HepG2 (cell line): ENCODE data around the gene RCC1. TPM values are rescaled to one million over a fixed set of nuclear protein-coding genes. Genes with fewer than 3 reads are reported as not detected.

Source experiments
- ATF7-NPFF ChIP-seq: sonication (generic); formaldehyde crosslinking; IDR thresholded peaks from 2 replicates; pipeline ENCODE4 v1.8.1; 2023; ENCODE audit warnings: mild to moderate bottlenecking, low read depth, missing genetic modification reagents, moderate library complexity
- BRD4 ChIP-seq: sonication (generic); formaldehyde crosslinking; IDR thresholded peaks from 2 replicates; pipeline ENCODE4 v1.4.0; 2020; ENCODE audit warnings: missing genetic modification reagents
- GATA4 ChIP-seq: sonication (generic); IDR thresholded peaks from 2 replicates; pipeline ENCODE4 v1.6.1; 2016; ENCODE audit warnings: antibody characterized with exemption, low read depth, borderline replicate concordance
- MBD4 ChIP-seq: IDR thresholded peaks from 2 replicates; pipeline ENCODE4 v1.6.1; 2012; ENCODE audit warnings: low read length, inconsistent platforms, borderline replicate concordance
- NRL ChIP-seq: sonication (generic); formaldehyde crosslinking; IDR thresholded peaks from 2 replicates; pipeline ENCODE4 v1.5.0; 2020; ENCODE audit warnings: missing genetic modification reagents, mild to moderate bottlenecking, moderate library complexity, borderline replicate concordance
- POLR2AphosphoS2 ChIP-seq: IDR thresholded peaks from 2 replicates; pipeline ENCODE4 v1.6.1; 2011; ENCODE audit warnings: low read depth, low read length, improper control_type of control experiment
- SNAPC5 ChIP-seq: sonication (generic); formaldehyde crosslinking; IDR thresholded peaks from 2 replicates; pipeline ENCODE4 v1.8.1; 2023; ENCODE audit warnings: mild to moderate bottlenecking, missing genetic modification reagents, borderline replicate concordance
- ZFP62 ChIP-seq: sonication (generic); formaldehyde crosslinking; IDR thresholded peaks from 2 replicates; pipeline ENCODE4 v1.4.0; 2020; ENCODE audit warnings: missing genetic modification reagents
- ZMYM2 ChIP-seq: sonication (generic); formaldehyde crosslinking; IDR thresholded peaks from 2 replicates; pipeline ENCODE4 v1.8.0; 2022; ENCODE audit warnings: mild to moderate bottlenecking, missing genetic modification reagents
- ZNF354B ChIP-seq: sonication (generic); formaldehyde crosslinking; IDR thresholded peaks from 2 replicates; pipeline ENCODE4 v1.8.0; 2022; ENCODE audit warnings: mild to moderate bottlenecking, missing genetic modification reagents
- ZNF367 ChIP-seq: sonication (generic); formaldehyde crosslinking; IDR thresholded peaks from 2 replicates; pipeline ENCODE4 v1.4.0; 2020; ENCODE audit warnings: missing genetic modification reagents, borderline replicate concordance
- ZNF414 ChIP-seq: sonication (generic); formaldehyde crosslinking; IDR thresholded peaks from 2 replicates; pipeline ENCODE4 v1.5.0; 2020; ENCODE audit warnings: missing genetic modification reagents
- ZNF850 ChIP-seq: sonication (generic); formaldehyde crosslinking; conservative IDR thresholded peaks from 2 replicates; pipeline ENCODE4 v1.9.0; 2021; ENCODE audit warnings: mild to moderate bottlenecking, missing genetic modification reagents
- polyA plus RNA-seq, 8 experiments: library from polyadenylated mRNA; depleted of rRNA in 3 of 8; stranded (reverse) in 7 of 8; unstranded in 1 of 8; fragments of >200 nt; fragmentation: Illumina TruSeq in 4 of 8; extraction: Trizol in 4 of 8; gene quantifications; 2 replicates each; pipeline versions ENCODE4 v1.2.1 to v1.2.3, GENCODE V29; 2011 to 2016; ENCODE audit warnings: low read depth in 4 of 8, missing spikeins in 1 of 8, mixed read lengths in 1 of 8; ENCODE audit not compliant: insufficient read depth in 1 of 8
- total RNA-seq, 5 experiments: library from RNA; depleted of rRNA; stranded (reverse); fragments of >200 nt; fragmentation: Illumina TruSeq; extraction: Trizol; gene quantifications; 2 replicates each; pipeline ENCODE4 v1.2.3, GENCODE V29; 2016; ENCODE audit warnings: low read depth in 1 of 5
- TF ChIP-seq, protein P1 (sequence below): IDR thresholded peaks from 2 replicates; pipeline ENCODE4 v1.6.1; 2016; ENCODE audit warnings: low read depth, borderline replicate concordance
- TF ChIP-seq, protein P2 (sequence below): sonication (generic); formaldehyde crosslinking; IDR thresholded peaks from 2 replicates; pipeline ENCODE4 v1.5.0; 2020; ENCODE audit warnings: mild to moderate bottlenecking, missing genetic modification reagents, moderate library complexity
- TF ChIP-seq, protein P3 (sequence below): sonication (generic); formaldehyde crosslinking; IDR thresholded peaks from 2 replicates; pipeline ENCODE4 v1.4.0; 2020; ENCODE audit warnings: missing genetic modification reagents
- TF ChIP-seq, protein P4 (sequence below): sonication (generic); formaldehyde crosslinking; IDR thresholded peaks from 2 replicates; pipeline ENCODE4 v1.5.1; 2020; ENCODE audit warnings: mild to moderate bottlenecking, missing genetic modification reagents
- TF ChIP-seq, protein P5 (sequence below): sonication (generic); formaldehyde crosslinking; IDR thresholded peaks from 2 replicates; pipeline ENCODE4 v1.5.0; 2020; ENCODE audit warnings: missing genetic modification reagents, mild to moderate bottlenecking, borderline replicate concordance

RCC1 gene
- total and polyA plus RNA-seq, 2 of the 13 experiments (the other 11 are each of a cell fraction or from before 2014, with no cell fraction given), result 47.2 to 80.8 TPM

DNA sequence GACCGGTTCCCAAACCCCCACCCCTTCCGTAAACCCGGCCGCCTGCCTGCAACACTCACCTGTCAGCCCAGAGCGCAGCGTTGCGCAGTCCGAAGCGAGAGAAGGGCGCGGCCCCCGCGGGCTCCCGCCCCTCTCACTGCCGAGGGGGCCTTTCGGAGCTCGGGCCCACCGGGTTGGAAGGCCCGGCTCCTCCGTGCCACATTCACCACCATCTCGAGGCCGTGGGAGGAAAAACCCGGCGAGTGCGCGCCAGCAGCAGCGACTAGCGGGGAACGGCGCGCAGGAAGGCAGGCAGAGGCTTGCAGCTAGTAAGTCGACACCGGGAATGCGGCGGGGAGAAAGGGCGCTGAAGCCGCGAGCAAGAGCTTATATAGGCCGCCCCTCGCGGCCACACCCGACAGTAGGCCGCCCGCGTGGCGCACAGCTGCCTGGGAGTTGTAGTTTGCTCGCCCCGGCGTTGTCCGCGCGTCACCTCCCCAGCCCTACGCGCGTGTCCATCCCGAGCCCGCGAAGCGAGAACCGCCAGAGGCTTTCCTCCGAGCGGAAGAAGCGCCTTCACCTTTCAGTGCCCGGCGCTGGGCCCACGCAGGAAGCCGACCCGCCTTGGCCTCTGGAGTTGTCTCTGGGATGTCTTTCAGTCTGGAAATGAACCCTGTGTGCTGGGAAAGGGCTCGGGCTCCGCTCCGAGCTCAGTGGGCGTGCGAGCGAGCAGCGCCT, 75.8 kb downstream of the RCC1 start (continued):
- TF ChIP-seq ZNF850 (CRISPR knock-in tag), result no peak
- TF ChIP-seq, protein P1, sequence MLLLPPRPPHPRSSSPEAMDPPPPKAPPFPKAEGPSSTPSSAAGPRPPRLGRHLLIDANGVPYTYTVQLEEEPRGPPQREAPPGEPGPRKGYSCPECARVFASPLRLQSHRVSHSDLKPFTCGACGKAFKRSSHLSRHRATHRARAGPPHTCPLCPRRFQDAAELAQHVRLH, result peak; percentile 93
- peak; percentile 83 for TF ChIP-seq ATF7-NPFF (CRISPR knock-in tag)
- TF ChIP-seq SNAPC5 (CRISPR knock-in tag), result peak; percentile 67; the same call in 1 of the 2 replicates
- no peak for TF ChIP-seq ZMYM2 (CRISPR knock-in tag)
- TF ChIP-seq, protein P2, sequence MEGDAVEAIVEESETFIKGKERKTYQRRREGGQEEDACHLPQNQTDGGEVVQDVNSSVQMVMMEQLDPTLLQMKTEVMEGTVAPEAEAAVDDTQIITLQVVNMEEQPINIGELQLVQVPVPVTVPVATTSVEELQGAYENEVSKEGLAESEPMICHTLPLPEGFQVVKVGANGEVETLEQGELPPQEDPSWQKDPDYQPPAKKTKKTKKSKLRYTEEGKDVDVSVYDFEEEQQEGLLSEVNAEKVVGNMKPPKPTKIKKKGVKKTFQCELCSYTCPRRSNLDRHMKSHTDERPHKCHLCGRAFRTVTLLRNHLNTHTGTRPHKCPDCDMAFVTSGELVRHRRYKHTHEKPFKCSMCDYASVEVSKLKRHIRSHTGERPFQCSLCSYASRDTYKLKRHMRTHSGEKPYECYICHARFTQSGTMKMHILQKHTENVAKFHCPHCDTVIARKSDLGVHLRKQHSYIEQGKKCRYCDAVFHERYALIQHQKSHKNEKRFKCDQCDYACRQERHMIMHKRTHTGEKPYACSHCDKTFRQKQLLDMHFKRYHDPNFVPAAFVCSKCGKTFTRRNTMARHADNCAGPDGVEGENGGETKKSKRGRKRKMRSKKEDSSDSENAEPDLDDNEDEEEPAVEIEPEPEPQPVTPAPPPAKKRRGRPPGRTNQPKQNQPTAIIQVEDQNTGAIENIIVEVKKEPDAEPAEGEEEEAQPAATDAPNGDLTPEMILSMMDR (CRISPR knock-in tag), result peak; percentile 23
- TF ChIP-seq NRL (CRISPR knock-in tag), result peak; percentile 89
- TF ChIP-seq, protein P3, sequence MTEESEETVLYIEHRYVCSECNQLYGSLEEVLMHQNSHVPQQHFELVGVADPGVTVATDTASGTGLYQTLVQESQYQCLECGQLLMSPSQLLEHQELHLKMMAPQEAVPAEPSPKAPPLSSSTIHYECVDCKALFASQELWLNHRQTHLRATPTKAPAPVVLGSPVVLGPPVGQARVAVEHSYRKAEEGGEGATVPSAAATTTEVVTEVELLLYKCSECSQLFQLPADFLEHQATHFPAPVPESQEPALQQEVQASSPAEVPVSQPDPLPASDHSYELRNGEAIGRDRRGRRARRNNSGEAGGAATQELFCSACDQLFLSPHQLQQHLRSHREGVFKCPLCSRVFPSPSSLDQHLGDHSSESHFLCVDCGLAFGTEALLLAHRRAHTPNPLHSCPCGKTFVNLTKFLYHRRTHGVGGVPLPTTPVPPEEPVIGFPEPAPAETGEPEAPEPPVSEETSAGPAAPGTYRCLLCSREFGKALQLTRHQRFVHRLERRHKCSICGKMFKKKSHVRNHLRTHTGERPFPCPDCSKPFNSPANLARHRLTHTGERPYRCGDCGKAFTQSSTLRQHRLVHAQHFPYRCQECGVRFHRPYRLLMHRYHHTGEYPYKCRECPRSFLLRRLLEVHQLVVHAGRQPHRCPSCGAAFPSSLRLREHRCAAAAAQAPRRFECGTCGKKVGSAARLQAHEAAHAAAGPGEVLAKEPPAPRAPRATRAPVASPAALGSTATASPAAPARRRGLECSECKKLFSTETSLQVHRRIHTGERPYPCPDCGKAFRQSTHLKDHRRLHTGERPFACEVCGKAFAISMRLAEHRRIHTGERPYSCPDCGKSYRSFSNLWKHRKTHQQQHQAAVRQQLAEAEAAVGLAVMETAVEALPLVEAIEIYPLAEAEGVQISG (CRISPR knock-in tag), result peak; percentile 91
- TF ChIP-seq, protein P4, sequence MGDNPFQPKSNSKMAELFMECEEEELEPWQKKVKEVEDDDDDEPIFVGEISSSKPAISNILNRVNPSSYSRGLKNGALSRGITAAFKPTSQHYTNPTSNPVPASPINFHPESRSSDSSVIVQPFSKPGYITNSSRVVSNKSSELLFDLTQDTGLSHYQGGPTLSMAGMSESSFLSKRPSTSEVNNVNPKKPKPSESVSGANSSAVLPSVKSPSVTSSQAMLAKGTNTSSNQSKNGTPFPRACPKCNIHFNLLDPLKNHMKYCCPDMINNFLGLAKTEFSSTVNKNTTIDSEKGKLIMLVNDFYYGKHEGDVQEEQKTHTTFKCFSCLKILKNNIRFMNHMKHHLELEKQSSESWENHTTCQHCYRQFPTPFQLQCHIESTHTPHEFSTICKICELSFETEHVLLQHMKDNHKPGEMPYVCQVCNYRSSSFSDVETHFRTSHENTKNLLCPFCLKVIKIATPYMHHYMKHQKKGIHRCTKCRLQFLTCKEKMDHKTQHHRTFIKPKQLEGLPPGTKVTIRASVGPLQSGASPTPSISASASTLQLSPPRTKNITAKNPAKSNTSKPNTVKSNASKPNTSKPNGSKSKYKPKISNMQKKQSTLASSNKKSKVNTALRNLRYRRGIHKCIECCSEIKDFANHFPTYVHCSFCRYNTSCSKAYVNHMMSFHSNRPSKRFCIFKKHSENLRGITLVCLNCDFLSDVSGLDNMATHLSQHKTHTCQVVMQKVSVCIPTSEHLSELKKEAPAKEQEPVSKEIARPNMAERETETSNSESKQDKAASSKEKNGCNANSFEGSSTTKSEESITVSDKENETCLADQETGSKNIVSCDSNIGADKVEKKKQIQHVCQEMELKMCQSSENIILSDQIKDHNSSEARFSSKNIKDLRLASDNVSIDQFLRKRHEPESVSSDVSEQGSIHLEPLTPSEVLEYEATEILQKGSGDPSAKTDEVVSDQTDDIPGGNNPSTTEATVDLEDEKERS (CRISPR knock-in tag), result 0 out of 2 replicates have a peak, but pooled peaks have one; percentile 53
- no peak for TF ChIP-seq MBD4
- TF ChIP-seq ZNF414, result peak; percentile 80
- peak; percentile 71 for TF ChIP-seq ZNF354B
- TF ChIP-seq GATA4, result peak; percentile 91; the same call in 1 of the 2 replicates
- 0 out of 2 replicates have a peak, but pooled peaks have one; percentile 33 for TF ChIP-seq BRD4 (CRISPR knock-in tag)
- TF ChIP-seq POLR2AphosphoS2, result peak; percentile 96
- TF ChIP-seq ZNF367 (CRISPR knock-in tag), result no peak
- TF ChIP-seq, protein P5, sequence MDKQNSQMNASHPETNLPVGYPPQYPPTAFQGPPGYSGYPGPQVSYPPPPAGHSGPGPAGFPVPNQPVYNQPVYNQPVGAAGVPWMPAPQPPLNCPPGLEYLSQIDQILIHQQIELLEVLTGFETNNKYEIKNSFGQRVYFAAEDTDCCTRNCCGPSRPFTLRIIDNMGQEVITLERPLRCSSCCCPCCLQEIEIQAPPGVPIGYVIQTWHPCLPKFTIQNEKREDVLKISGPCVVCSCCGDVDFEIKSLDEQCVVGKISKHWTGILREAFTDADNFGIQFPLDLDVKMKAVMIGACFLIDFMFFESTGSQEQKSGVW (CRISPR knock-in tag), result 0 out of 2 replicates have a peak, but pooled peaks have one; percentile 74
- no peak for TF ChIP-seq ZFP62 (CRISPR knock-in tag)
